GM10266 (cell line): ENCODE measurements around the gene CCNF.

Experiments used
- DNase-seq: peaks from one replicate; pipeline ENCODE4 v3.0.0; 2012; ENCODE audit errors: extremely low spot score
- CTCF ChIP-seq: IDR thresholded peaks from 2 replicates; pipeline ENCODE4 v1.5.1; 2012; ENCODE audit warnings: mild to moderate bottlenecking, low read depth; ENCODE audit not compliant: control insufficient read depth, insufficient read depth; ENCODE audit errors: missing control alignments

Gene CCNF

GRCh38 chr16:2480948-2481347, 51.7 kb downstream of the CCNF start:
- no peak for DNase-seq
- no peak for TF ChIP-seq CTCF

GRCh38 chr16:2481676-2482075, 52.4 kb downstream of the CCNF start:
- TF ChIP-seq CTCF: no peak
- DNase-seq: no peak

GRCh38 chr16:2482249-2482648, 53.0 kb downstream of the CCNF start:
- DNase-seq: no peak
- TF ChIP-seq CTCF: no peak

GRCh38 chr16:2482708-2483534, 53.7 kb downstream of the CCNF start:
- TF ChIP-seq CTCF: no peak
- no peak for DNase-seq

- no peak for DNase-seq
- TF ChIP-seq CTCF: no peak
These were observed 55.0 kb downstream of the CCNF start for GRCh38 chr16:2483939-2484897.

- DNase-seq: no peak
- no peak for TF ChIP-seq CTCF
These were observed 55.8 kb downstream of the CCNF start for GRCh38 chr16:2484898-2485508.
